ENCODE measurements around the gene SORCS1. TPM values are rescaled to one million over a fixed set of nuclear protein-coding genes. Genes with fewer than 3 reads are reported as not detected.

Gene SORCS1
- total RNA-seq, 1 donor from 2014 or later = not detected

DNA sequence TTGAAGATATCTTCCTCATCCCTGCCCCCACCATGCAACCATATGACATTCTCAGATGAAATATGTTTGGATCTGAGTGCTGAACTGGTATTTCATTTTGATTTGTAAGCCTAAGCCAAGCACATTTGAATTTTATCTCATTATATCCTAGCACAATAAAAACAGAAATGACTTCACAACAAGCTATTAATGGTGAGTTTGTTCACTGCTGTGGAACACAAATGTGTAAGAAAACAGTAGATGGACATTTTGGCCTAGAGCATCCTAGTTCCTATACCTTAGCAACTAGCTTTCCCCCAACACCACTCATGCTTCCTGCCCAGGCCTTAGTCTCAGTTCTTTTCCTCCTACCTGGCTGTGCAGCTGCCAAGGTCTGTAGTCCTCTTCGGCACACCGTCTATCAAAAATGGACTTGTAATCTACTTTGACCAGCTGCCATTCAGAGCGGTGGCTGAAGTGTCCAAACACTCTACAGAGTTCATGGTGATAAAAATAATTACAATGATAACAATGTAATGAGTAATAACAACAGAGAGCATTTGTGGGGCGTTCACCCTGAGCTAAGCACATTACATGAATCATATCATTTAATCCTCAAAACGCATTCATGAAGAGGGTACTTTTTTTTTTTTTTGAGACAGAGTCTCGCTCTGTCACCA, 491.9 kb downstream of the SORCS1 start:
- intact Hi-C loops (cut with micrococcal nuclease) = no loop called here

DNA sequence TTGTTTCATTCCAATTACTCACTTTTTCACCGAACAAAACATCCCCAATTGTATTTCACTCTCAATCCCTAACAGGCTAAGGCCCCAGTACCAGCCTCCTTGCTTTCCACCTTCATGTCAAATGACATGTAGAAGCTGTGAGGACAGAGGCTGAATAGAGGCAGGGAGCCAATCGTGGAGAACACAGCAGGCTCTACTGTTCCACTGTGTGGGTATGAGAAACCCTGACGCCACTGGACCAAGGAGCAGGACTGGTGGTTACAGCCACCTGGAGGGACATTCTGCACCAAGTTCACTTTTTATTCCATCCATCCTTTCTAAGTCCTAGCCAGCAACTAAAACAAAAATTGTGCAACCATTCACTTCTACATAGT, 502.8 kb downstream of the SORCS1 start:
- intact Hi-C loops (cut with micrococcal nuclease) = no loop called here

DNA sequence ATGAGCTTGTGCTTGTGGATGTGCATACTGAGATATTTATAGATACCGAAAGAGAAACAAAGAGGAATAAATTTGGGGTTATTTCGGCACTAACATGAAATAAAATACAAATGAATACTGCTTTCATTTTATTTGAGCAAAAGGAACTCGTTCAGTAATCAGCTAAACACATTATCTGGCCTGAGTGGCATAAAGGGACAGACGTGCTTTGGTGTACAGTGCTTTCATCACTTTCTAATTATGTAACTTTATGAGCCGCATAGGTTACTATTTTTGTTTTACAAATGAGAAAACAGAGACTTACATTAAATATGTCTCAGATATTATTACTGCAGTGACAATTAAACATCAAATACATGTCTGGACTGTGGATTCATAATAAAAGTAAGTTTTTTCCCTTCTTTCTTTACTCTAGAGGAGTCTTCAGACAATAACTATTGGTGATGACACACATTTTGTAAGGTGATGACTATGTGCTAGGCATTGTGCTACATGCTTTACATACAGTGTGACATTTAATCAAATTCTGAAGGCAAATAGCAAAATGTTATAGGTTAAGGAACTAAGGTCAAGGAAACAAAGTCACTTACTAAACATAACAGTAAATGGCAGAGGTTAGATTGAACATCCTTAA, 503.3 kb downstream of the SORCS1 start:
- intact Hi-C loops (cut with micrococcal nuclease) = no loop called here

DNA sequence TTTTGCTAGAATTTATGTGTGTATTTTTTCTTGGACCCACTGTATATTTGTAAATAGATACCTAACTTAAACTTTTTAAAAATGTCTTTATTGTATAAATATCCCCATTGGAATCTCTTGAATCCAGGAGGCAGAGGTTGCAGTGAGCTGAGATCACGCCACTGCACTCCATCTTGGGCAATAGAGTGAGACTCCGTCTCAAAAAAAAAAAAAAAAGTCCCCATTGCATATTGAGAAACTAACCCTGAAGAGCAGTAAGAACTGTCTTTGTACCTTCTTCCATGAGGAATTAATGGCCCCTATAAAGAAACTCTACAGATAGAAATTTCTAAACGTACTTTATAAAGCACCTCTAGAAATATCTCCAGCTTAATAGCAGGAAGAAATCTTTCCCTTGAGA, 504.0 kb downstream of the SORCS1 start:
- intact Hi-C loops (cut with micrococcal nuclease) = no loop called here

DNA sequence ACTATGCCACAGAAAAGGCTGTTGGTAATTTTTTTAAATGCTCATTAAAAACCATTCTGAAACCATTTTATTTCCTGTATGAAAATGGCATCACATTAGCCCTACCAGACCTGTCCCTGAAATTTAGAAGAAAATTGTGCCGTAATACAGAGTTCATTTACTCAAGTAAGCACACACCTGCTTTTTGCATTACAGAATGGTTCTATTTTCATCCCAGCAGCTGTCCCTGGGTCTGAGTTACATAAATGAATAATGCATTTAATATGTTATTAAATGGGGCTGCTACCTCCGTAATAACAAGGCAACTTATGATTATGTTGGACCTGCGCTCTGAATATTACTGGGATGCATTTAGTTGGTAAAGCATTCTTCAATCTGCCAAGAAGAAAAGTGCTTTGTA, 508.9 kb downstream of the SORCS1 start:
- intact Hi-C loops (cut with micrococcal nuclease) = no loop called here

DNA sequence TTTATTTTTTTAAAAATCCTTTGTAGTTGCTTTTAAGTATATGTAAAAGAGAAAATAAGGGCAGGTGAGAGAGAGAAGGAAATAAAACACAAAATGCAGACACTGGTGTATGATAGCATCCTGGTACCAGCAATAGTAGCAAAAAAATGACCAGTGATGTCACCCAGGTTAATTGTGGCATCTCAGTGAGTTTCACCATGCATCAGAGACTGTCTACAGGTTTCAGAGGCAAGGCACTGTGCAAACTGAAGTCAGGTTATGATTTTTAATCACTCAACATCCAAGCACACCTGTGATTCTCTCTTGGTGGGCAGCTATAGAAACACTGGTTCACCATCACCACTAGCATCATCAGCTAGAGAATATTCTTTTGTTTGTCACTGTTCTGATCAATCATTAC, 509.3 kb downstream of the SORCS1 start:
- intact Hi-C loops (cut with micrococcal nuclease) = no loop called here

DNA sequence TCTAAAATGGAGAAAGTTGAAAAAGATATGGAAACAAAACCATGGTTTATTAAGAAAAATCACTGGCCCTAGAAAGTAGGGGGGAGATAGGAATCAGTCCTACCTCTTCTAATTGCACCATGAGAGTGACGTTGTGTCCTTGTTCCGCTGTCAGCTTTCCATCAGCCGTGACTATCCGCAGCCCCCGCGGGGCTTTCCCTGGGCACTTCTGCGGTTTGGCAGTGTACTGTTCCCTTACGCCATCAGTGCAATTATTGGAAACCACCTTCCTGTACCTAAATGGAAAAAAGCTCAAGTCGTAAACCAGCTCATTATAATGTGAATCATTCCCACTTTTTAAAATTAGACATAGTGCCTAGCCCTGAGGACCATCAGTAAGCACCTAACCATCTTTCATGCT, 512.2 kb downstream of the SORCS1 start:
- intact Hi-C loops (cut with micrococcal nuclease) = no loop called here

DNA sequence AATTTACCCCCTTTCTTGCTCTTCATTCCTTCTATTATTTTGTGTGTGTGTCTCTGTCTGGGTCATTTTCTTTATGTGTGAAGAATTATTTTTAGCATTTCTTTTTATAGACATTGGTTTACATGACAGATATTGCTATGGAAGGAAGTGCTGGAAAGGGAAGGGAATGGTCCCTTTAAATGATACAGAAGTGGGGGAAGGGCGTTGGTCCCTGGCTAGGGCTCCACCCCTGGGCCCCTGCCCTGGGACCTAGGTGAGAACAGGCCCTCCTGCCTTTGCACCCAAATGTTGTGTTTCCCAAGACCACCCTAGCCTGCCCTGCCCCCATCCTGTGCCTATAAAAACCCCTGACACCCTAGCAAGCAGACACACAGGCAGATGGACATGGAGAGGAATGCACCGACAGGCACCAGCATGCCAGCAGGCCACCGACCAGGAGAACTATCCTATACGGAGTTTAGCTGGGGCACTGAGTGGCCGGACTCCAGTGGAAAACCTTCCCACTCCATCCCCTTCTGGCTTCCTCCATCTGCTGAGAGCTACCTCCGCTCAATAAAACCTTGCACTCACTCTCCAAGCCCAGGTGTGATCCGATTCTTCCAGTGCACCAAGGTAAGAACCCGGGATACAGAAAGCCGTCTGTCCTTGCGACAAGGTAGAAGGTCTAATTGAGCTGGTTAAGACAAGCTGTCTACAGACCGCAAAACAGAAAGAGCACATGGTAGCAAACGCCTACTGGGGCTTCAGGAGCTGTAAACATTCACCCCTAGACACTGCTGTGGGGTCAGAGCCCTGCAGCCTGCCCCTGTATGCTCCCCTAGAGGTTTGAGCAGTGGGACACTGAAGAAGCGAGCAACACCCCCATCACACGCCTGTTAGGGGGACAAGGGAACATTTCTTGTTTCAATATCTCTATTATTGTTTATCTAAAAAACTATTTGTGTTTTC, 515.7 kb downstream of the SORCS1 start:
- intact Hi-C loops (cut with micrococcal nuclease) = no loop called here

DNA sequence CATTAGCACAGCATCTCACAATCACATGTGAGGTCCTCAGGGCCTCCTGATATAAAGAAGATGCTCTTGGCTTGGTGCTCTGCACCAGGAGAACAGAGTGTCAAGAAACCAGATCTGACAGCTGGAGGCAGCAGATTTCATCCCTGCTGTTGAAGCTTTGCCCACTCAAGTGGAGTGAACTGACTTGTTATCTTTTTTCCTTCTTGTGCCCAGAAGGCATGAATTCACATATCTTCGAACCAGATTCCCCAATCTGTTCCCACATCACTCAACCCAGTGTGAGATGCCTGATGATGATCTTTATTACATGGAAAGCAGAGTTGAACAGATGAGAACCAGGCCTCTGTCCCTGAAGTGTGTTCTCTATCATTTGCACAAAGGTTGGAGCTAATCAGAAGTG, 521.0 kb downstream of the SORCS1 start:
- intact Hi-C loops (cut with micrococcal nuclease) = no loop called here

DNA sequence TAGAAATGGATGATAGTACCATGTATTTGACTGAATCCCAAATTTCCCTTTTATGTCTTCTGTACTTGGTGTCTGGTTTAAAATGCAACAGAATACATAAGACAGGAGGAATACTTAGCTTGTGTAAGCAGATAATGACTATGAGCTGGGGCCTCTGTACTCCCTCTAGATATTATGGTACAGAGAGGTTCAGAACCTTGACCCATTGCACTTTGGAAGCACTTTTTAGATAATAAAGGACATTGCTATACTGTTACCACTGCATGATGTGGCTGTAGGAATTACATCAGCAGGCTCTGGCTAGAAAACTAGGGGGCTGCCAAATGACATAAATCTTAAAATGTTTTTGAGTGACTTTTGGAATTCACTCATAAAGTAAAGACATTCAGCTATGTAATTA, 526.6 kb downstream of the SORCS1 start:
- intact Hi-C loops (cut with micrococcal nuclease) = no loop called here

DNA sequence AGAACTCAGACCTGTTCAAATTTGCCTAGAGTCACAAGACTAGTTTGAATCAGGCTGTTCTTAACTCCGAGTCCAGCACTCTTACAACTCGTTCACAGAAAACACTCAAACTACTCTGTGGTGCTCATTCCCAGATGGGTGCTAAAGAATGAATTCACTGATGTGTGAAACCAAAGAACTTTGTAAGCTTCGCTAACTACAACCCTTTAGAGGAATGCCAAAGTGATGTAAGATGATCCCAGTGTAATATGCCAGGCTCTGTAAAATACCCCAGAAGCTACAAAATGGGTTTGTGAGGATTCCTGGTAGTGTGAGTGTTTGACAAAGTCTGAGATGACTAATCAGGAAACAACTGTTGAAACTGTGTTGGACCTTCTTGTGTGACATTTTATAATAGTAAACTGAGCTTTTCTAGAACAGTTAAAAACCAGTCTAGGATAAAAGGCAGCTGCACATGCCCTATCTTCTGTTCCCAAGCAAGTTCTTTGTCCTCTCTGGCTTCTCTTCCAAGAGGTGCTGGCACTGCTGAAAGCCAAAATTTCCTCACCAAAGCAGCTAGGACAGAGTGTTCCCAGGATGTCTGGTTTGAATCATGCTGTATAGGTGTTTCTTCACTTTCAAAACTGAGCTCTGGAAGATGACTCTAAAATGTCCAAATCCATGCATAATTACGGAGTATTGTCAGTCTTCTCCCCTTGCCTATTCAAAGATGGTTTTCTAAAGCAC, 527.6 kb downstream of the SORCS1 start:
- intact Hi-C loops (cut with micrococcal nuclease) = no loop called here

DNA sequence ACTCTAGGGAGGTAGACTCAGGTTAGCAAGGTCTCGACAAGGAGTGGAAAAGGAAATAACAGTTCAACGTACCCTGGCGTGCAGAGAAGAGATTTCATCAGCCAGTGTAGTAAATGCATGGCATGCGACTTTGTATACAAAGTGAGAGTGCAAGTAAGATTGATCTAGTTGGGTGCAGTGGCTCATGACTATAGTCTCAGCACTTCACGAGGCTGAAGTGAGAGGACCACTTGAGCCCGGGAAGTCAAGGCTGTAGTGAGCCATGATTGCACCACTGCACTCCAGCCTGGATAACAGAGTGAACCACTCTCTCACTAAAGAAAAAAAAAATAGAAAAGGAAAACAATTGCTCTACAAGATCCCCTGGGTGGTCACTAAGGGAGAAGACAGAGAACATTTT, 528.6 kb downstream of the SORCS1 start:
- intact Hi-C loops (cut with micrococcal nuclease) = no loop called here

DNA sequence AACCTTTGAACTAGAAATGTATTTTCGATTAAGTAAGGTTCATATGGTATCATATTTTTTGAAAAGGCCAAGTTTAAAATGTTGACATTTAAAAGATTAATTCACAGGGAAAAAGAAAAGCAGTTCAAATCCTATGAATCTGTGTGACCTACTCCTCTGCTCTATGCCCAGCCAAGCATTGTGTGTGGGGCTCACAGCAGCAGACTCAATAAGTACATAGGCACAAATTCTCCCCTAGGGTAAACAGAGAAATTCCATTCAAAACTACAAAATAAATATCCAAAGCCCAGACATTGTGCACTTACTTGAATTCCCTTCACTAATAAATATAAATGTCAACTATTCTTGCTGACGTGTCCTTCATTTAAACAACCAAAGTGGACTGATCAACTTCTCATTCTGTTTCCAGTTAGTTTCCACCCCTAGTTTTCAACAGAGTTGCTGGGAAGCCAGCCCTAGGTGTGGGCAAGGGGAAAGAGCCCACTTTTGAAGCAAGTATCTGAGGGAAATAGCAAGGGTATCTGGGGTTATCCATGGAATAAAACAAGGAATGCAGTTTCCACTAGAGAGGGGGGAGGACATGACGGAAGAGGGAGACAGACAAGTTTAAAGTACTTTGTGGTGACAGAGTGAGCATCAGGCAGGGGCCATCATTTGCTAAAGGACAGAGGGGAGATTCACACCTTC, 533.3 kb downstream of the SORCS1 start:
- intact Hi-C loops (cut with micrococcal nuclease) = no loop called here

DNA sequence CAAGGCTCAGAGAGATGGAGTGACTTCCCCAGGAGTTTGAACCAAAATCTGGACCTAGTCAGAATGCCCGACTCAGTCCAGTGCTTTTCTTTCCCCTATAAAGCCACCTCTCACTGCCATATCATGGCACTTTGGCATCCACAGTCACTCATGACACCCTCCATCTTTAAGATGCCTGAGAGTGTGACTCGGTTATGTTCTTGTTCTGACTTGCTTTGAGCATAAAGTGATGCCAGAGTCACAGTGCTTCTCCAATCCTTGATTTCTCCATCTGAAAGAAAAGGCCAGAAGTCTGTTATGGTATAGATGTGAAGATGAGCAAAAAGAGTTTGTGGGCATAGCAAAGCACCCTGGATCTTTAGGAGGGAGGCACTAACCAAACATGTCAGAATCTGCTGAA, 538.1 kb downstream of the SORCS1 start:
- intact Hi-C loops (cut with micrococcal nuclease) = no loop called here

DNA sequence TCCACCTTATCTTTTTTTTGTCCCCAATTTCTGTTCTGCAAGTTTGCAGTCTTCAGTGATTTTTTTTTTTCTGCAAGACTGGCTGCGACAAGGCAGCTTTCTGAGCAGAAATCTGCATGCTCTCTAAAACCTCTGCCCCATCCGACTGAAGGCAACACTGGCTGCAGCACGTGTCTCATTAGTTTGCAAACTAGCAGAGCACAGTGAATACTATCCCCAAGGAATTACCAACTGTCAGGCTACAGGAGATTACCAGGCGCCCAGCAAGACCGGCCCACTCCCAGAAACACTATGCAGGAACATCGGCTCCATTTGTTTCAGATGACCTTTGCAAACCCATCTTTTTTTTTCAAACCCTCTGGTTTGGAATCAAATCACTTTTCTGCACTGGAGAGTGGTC, 538.8 kb downstream of the SORCS1 start:
- intact Hi-C loops (cut with micrococcal nuclease) = no loop called here

DNA sequence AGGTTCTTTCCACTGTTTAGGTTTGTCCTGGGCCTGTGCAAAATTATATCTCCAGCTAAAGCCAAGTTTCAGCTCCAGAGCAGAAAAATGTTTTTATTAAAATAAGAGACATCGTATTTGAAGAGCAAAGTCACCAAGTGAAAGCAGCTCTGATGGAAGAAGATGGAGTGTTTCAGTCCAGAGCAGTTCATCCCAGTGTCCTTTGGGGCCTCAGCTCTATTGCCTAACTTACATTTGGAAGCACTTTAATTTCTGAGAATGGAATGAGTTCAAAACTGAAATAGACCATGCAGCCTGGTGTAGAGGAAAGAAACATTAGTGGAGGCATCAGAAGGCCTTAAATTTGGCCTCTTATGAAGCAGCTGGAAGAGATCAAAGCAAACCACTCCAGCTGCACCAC, 545.2 kb downstream of the SORCS1 start:
- intact Hi-C loops (cut with micrococcal nuclease) = no loop called here

DNA sequence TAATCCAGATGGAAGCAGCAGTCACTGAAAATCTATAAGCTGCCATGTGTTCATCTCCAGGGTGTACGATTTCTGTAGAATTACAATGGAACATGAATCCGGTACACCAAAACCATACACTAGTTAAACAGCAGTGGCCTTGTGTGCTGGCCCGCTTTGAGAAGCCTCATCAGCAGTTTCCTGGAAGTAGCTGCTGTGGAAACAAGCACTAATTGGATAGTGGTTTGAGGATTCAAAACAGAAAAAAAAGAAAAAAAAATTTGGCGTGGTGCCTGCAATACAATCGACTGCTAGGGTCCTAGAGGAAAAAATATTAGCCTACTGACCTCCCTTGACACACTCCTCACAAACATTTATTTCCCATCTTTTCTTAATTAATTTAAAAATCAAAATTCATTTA, 545.9 kb downstream of the SORCS1 start:
- intact Hi-C loops (cut with micrococcal nuclease) = no loop called here

DNA sequence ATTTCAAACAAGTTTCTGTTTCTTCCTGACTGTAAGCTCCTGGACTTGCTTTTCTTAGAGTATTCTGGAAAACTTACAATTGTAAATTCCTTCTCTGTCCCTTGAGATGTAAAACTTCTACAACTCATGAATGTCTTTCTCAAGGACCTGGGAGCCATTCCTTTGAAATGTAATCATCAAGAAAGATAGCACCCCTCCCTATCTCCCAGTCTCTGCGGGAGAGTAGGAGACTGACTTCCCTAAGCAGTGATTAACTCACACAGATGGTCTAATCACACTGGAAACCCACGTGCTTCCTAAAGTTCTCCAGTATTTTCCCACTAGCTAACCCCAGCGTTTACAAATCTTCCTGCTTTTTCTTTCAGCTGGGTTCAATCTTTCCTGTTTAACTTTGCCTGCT, 549.4 kb downstream of the SORCS1 start:
- intact Hi-C loops (cut with micrococcal nuclease) = no loop called here

DNA sequence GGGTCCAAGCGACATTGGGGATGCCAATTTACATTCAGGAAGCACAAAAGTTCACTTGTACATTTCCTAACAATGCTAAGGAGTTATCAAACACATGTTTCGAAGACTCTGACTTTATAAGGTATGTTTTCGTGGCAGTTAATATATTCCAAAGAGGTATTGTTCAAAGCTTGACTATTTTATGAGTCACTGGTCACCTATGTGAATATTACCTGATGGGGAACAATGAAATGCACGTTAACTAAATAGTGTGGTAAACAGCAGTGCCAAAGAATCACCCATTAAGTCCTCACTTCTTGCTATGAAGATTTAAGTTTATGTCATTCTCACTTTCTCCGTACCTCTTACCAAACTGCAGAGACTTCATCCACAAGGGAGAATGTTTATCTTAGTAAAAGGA, 550.2 kb downstream of the SORCS1 start:
- intact Hi-C loops (cut with micrococcal nuclease) = no loop called here

DNA sequence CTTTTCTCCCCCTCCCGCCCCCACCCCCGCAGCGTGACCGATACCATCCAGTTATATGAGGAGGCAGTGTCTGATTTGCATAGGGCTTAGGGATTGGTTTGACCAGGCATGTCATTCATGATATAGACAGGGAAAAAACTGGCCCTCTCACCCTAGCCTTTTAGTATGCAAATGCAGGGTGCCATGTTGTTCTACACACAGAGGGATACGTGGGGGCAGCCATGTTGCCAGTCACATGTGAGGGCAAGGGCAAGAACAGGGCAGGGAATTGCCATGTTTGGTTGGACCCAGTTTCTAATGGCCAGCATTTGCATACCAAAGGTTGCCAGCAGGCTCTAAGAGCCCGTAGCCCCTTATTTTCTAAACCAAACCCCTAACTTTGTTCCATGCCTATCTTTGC, 552.1 kb downstream of the SORCS1 start:
- intact Hi-C loops (cut with micrococcal nuclease) = no loop called here
